Activated CD4-positive, alpha-beta T cell treated with anti-CD3 and anti-CD28 coated beads for 36 hours (primary cell): ENCODE results near the gene MTHFD2. TPM values are rescaled to one million over a fixed set of nuclear protein-coding genes. Genes with fewer than 3 reads are reported as not detected.

Source experiments
- ATAC-seq: fragments of 200-7000 bp; cut with Tn5 transposase; one replicate; pipeline ENCODE4 v1.10.0; 2021; ENCODE audit warnings: mild to moderate bottlenecking, moderate library complexity
- CTCF ChIA-PET: fragments of 350-600 bp; sonication (Branson Sonifier 250); formaldehyde crosslinking; loops from one replicate; lab custom pipeline; 2021; ENCODE audit warnings: antibody characterized with exemption; lab: Charles Lee
- POLR2A ChIA-PET: fragments of 350-600 bp; sonication (Branson Sonifier 250); formaldehyde crosslinking; loops from one replicate; lab custom pipeline; 2021; ENCODE audit warnings: antibody characterized with exemption, inconsistent platforms; lab: Charles Lee
- DNase-seq: peaks from one replicate; pipeline ENCODE4 v3.0.0-alpha.2; 2020
- H3K27ac Mint-ChIP-seq: one replicate; pipeline ENCODE4 v1.8.0; 2021; ENCODE audit warnings: mixed read lengths
- H3K27me3 Mint-ChIP-seq: one replicate; pipeline ENCODE4 v1.8.0; 2021; ENCODE audit warnings: mixed read lengths
- H3K36me3 Mint-ChIP-seq: one replicate; pipeline ENCODE4 v1.8.0; 2021; ENCODE audit warnings: low read depth, mixed read lengths
- H3K4me1 Mint-ChIP-seq: one replicate; pipeline ENCODE4 v1.8.0; 2021; ENCODE audit warnings: mixed read lengths
- H3K4me3 Mint-ChIP-seq: one replicate; pipeline ENCODE4 v1.8.0; 2021; ENCODE audit warnings: mild to moderate bottlenecking, moderate library complexity, mixed read lengths
- H3K9me3 Mint-ChIP-seq: one replicate; pipeline ENCODE4 v1.8.0; 2021; ENCODE audit warnings: low read depth, mixed read lengths
- intact Hi-C, 2 experiments: fragments of 100-400 bp; cut with DNase I in 1 of 2; cut with micrococcal nuclease in 1 of 2; formaldehyde crosslinking; loops; one replicate each; pipeline versions ENCODE4 v1.14.2 to v1.15.1; 2022 to 2024; cut with DNase I, micrococcal nuclease
- total RNA-seq, 2 experiments: library from RNA; stranded (reverse); gene quantifications; one replicate each; pipeline ENCODE4 v1.2.3, GENCODE V29; 2021

Gene MTHFD2
- total RNA-seq, 2 experiments from 2014 or later, result 411 to 453 TPM

GRCh38 chr2:74194799-74195198 is 3.6 kb upstream of the MTHFD2 start:
- H3K27ac Mint-ChIP-seq, result no peak overlapping the region
- peaks cover 13% of the 10 kb centered on the region for H3K4me1 Mint-ChIP-seq
- no peak for ATAC-seq
- no peak for DNase-seq
- CTCF ChIA-PET, result no interaction called here
- H3K9me3 Mint-ChIP-seq, result no peaks in the 10 kb centered on the region
- POLR2A ChIA-PET, result no interaction called here
- H3K4me3 Mint-ChIP-seq, result no peak overlapping the region
- H3K27me3 Mint-ChIP-seq, result peaks cover 3% of the 10 kb centered on the region
- intact Hi-C loops, result loop anchor here (5.0 kb wide), 2 partner anchors 267 to 643 kb away; partner anchors contain the start of gene DGUOK (in 1 of the 2)
- H3K36me3 Mint-ChIP-seq, result peaks cover 11% of the 10 kb centered on the region

DNA sequence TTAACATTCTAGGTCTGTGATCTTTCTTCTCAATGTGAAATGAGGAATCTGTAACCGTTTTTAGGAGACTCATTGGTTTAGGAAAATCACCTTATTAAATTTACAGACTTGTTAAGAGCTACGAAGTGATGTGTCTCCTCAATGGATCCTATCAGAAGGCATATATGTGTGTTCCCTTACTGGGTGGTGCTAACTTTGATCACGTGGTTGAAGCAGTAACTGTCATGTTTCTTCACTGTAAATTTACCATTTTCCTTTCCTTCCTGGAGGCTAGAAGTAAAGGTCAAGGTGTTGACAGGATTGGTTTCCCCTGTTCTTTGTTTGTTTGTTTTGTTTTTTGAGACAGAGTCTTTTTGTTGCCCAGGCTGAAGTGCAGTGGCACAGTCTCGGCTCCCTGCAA is 1.4 kb upstream of the MTHFD2 start:
- Mint-ChIP-seq H3K4me1 (peaks cover 29% of the 10 kb centered on the region), H3K36me3 (peaks cover 31% of the 10 kb centered on the region), H3K4me3 (no peak overlapping the region), H3K9me3 (no peaks in the 10 kb centered on the region), H3K27ac (peak overlapping the region; percentile 31), H3K27me3 (peaks cover 2% of the 10 kb centered on the region)
- intact Hi-C loops, result loop anchor here (5.0 kb wide), 2 partner anchors 270 to 640 kb away; partner anchors contain the start of gene DGUOK (in 1 of the 2)
- ATAC-seq (no peak), DNase-seq (no peak)
- ChIA-PET CTCF (interaction anchor here (0.6 to 1.1 kb wide), 4 partner anchors 15 to 139 kb away, joined by 3 to 6 read pairs (median 5); partner anchors contain the start of gene MOB1A), POLR2A (interaction anchor here (1.0 kb wide), 1 partner anchor 18 kb away, joined by 5 read pairs; the partner anchor contains the start of gene MOB1A)

DNA sequence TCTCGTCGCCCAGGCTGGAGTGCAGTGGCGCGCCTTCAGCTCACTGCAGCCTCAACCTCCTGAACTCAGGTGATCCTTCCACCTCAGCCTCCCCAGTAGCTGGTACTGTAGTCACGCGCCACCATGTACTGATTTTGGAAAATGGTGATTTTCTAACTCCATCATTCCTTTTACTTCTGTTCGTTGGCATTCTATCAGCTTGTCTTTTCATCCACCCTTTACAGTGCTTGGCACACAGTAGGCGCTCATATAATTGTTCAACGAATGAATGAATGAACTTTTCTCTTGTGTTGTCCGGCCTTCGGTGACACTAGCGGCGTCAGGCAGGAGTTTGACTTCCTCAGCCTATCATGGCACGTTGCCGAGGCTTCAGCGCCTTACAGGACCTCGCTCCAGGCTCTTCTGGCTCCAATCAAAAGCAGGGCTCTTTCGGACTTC is 373 bp upstream of the MTHFD2 start:
- ChIA-PET POLR2A (interaction anchor here (1.5 to 2.6 kb wide), 2 partner anchors 20 to 51 kb away, joined by 3 to 32 read pairs; partner anchors contain the start of gene MOB1A), CTCF (interaction anchor here (1.1 to 3.6 kb wide), 2 partner anchors 19 to 260 kb away, joined by 3 to 19 read pairs; partner anchors contain the start of genes MOB1A and WBP1)
- Mint-ChIP-seq H3K36me3 (peaks cover 40% of the 10 kb centered on the region), H3K9me3 (no peaks in the 10 kb centered on the region), H3K4me3 (peak overlapping the region; percentile 100), H3K27ac (peak overlapping the region; percentile 100), H3K4me1 (peaks cover 36% of the 10 kb centered on the region), H3K27me3 (no peaks in the 10 kb centered on the region)
- no peak for ATAC-seq
- intact Hi-C loops, result loop anchor here (1.0 to 5.0 kb wide), 9 partner anchors 20 to 965 kb away; partner anchors contain the start of genes DGUOK (in 2 of the 2), MOB1A (in 2 of the 2), PRADC1 (in 1 of the 2) and TET3 (in 1 of the 2)
- DNase-seq, result no peak

- no peak for ATAC-seq
- H3K27ac Mint-ChIP-seq, result peak overlapping the region; percentile 100
- peaks cover 46% of the 10 kb centered on the region for H3K4me1 Mint-ChIP-seq
- ChIA-PET CTCF (interaction anchor here (0.6 to 3.6 kb wide), 13 partner anchors 11 to 371 kb away, joined by 3 to 19 read pairs (median 3); partner anchors contain the start of genes BOLA3, MOB1A, STAMBP and WBP1), POLR2A (interaction anchor here (0.7 to 2.6 kb wide), 10 partner anchors 8 to 259 kb away, joined by 3 to 32 read pairs (median 4); partner anchors contain the start of genes MOB1A and WBP1)
- no peaks in the 10 kb centered on the region for H3K9me3 Mint-ChIP-seq
- H3K27me3 Mint-ChIP-seq, result no peaks in the 10 kb centered on the region
- intact Hi-C loops, result loop anchor here (1.0 to 5.0 kb wide), 6 partner anchors 50 to 638 kb away; partner anchors contain the start of genes DGUOK (in 1 of the 2) and TPRKB (in 1 of the 2)
- peaks cover 52% of the 10 kb centered on the region for H3K36me3 Mint-ChIP-seq
- peak overlapping the region; percentile 100 for H3K4me3 Mint-ChIP-seq
- DNase-seq, result peak; percentile 33
Observed at GRCh38 chr2:74199275-74199701, 873 bp downstream of the MTHFD2 start.

DNA sequence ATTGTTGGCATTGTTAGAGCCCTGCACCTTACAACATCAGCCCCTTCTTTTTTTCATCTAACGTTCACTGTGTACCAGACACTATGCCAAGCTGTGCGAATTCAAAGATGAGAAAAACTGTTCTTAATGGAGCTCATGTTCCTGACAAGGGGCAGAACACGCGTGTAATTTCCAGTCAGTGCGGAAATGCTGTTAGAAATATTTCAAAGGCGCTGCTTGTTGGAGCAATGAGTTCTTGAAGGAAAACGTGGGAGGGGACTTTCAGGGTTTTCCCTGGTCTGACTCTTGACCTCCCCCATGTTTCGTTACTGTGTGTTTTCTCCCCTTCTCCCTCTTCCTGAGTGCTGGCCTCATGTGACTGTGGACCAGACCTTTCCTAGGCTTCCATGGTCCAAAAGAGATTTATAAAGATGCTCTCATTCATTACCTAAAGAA is 1.5 kb downstream of the MTHFD2 start:
- no peaks in the 10 kb centered on the region for H3K9me3 Mint-ChIP-seq
- peaks cover 52% of the 10 kb centered on the region for H3K4me1 Mint-ChIP-seq
- no peaks in the 10 kb centered on the region for H3K27me3 Mint-ChIP-seq
- intact Hi-C loops, result loop anchor here (1.0 to 5.0 kb wide), 8 partner anchors 33 to 637 kb away; partner anchors contain the start of genes DGUOK (in 1 of the 2) and TPRKB (in 1 of the 2)
- peaks cover 57% of the 10 kb centered on the region for H3K36me3 Mint-ChIP-seq
- ChIA-PET POLR2A (interaction anchor here (0.6 to 2.6 kb wide), 11 partner anchors 9 to 463 kb away, joined by 3 to 32 read pairs (median 4); partner anchors contain the start of genes MOB1A, TPRKB and WBP1), CTCF (interaction anchor here (0.6 to 3.6 kb wide), 7 partner anchors 21 to 195 kb away, joined by 3 to 19 read pairs (median 5); partner anchors contain the start of genes BOLA3 and MOB1A)
- DNase-seq (peak; percentile 60), ATAC-seq (no peak)
- peak overlapping the region; percentile 100 for H3K4me3 Mint-ChIP-seq
- peak overlapping the region; percentile 100 for H3K27ac Mint-ChIP-seq

DNA sequence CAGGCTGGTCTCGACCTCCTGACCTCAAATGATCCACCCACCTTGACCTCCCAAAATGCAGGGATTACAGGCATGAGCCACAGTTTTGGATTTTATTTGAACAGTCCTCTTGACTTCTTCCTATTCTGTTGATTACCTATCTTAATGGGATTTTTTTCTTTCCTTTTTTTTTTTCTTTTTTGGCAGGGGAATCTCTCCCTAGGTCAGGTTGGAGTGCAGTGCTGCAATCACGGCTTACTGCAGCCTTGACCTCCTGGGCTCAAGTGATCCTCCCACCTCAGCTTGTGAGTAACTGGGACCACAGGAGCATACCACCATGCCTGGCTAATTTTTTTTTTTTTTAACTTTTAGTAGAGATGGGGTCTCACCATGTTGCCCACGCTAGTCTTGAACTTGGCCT is 2.8 kb downstream of the MTHFD2 start:
- POLR2A ChIA-PET, result interaction anchor here (1.0 kb wide), 1 partner anchor 20 kb away, joined by 3 read pairs; no protein-coding TSS in a partner anchor
- no peaks in the 10 kb centered on the region for H3K27me3 Mint-ChIP-seq

GRCh38 chr2:74201596-74201995 is 3.2 kb downstream of the MTHFD2 start:
- no peak for DNase-seq
- POLR2A ChIA-PET, result no interaction called here
- Mint-ChIP-seq H3K27ac (peak overlapping the region; percentile 100), H3K4me3 (peak overlapping the region; percentile 100), H3K9me3 (no peaks in the 10 kb centered on the region), H3K4me1 (peaks cover 69% of the 10 kb centered on the region), H3K36me3 (peaks cover 75% of the 10 kb centered on the region), H3K27me3 (no peaks in the 10 kb centered on the region)
- intact Hi-C loops, result loop anchor here in 1 of 2 experiments (5.0 kb wide), 2 partner anchors 34 to 369 kb away; no protein-coding TSS in a partner anchor
- ATAC-seq, result no peak
- CTCF ChIA-PET, result interaction anchor here (0.8 to 3.5 kb wide), 2 partner anchors 10 to 54 kb away, joined by 3 to 18 read pairs; partner anchors contain the start of gene BOLA3

More for the DNA sequence above, 2.8 kb downstream of the MTHFD2 start:
- H3K4me3 Mint-ChIP-seq, result peak overlapping the region; percentile 100
- no peaks in the 10 kb centered on the region for H3K9me3 Mint-ChIP-seq
- CTCF ChIA-PET, result interaction anchor here (0.8 to 3.6 kb wide), 3 partner anchors 10 to 54 kb away, joined by 3 to 19 read pairs (median 18); partner anchors contain the start of genes BOLA3 and MOB1A
- DNase-seq (no peak), ATAC-seq (no peak)
- intact Hi-C loops, result loop anchor here in 1 of 2 experiments (5.0 kb wide), 2 partner anchors 34 to 369 kb away; no protein-coding TSS in a partner anchor
- peak overlapping the region; percentile 100 for H3K27ac Mint-ChIP-seq
- peaks cover 65% of the 10 kb centered on the region for H3K4me1 Mint-ChIP-seq
- peaks cover 71% of the 10 kb centered on the region for H3K36me3 Mint-ChIP-seq

DNA sequence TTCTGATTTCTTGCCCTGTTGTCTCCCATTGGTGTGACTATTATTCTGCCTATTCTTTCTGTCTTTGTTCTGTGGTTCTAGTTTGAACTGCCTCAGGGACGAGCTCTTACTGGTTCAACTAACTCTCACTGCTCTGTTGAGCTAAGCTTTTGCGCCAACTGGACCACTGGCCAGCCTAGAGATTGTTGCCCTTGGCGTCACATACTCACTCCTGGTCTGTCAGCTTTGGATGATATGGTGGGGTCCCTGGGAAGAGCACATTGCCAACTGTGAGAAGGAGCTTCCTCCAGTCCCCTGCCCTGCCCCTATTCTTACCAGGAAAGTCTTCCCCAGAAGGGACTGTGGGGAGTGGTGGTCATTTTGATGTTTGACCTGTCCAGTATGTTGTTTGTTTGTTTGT is 6.0 kb downstream of the MTHFD2 start:
- Mint-ChIP-seq H3K27me3 (no peaks in the 10 kb centered on the region), H3K9me3 (no peaks in the 10 kb centered on the region), H3K4me3 (no peak overlapping the region), H3K36me3 (peaks cover 91% of the 10 kb centered on the region), H3K27ac (peak overlapping the region; percentile 74), H3K4me1 (peaks cover 73% of the 10 kb centered on the region)
- ChIA-PET CTCF (interaction anchor here (0.7 to 1.3 kb wide), 3 partner anchors 26 to 380 kb away, joined by 3 to 6 read pairs (median 3); partner anchors contain the start of gene MOB1A), POLR2A (interaction anchor here (1.1 kb wide), 1 partner anchor 26 kb away, joined by 3 read pairs; the partner anchor contains the start of gene MOB1A)
- no peak for DNase-seq
- intact Hi-C loops, result loop anchor here in 1 of 2 experiments (5.0 kb wide), 2 partner anchors 37 to 372 kb away; no protein-coding TSS in a partner anchor
- ATAC-seq, result no peak

DNA sequence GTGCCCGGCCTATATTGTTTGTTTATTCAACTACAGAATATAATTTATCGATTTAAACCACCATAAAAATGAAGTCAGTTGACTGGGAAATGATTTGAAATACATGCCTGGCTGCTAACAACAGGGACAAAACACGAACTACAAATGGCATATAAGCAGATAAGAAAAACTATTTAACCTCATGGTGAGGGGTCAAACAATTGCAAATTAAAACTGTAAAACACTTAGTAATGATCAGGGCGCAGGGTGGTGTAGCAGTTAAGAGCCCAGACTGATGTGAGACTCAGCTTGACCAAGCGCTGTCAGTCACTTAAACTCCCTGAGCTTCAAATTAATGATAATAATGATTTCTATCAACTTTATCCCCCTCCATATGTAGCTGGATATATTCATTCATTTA is 6.7 kb downstream of the MTHFD2 start:
- intact Hi-C loops, result loop anchor here in 1 of 2 experiments (5.0 kb wide), 1 partner anchor 33 kb away; no protein-coding TSS in a partner anchor
- no peaks in the 10 kb centered on the region for H3K9me3 Mint-ChIP-seq

GRCh38 chr2:74205596-74205995 is 7.2 kb downstream of the MTHFD2 start:
- DNase-seq (peak; percentile 56), ATAC-seq (peak; percentile 57)
- ChIA-PET CTCF (interaction anchor here (1.1 to 1.2 kb wide), 2 partner anchors 27 to 385 kb away, joined by 3 to 5 read pairs; partner anchors contain the start of gene MOB1A), POLR2A (interaction anchor here (0.6 to 2.1 kb wide), 4 partner anchors 11 to 377 kb away, joined by 3 to 7 read pairs (median 4); partner anchors contain the start of genes MOB1A and STAMBP)
- peaks cover 89% of the 10 kb centered on the region for H3K36me3 Mint-ChIP-seq
- no peaks in the 10 kb centered on the region for H3K9me3 Mint-ChIP-seq
- peak overlapping the region; percentile 94 for H3K27ac Mint-ChIP-seq
- peak overlapping the region; percentile 61 for H3K4me3 Mint-ChIP-seq
- intact Hi-C loops, result loop anchor here in 1 of 2 experiments (5.0 kb wide), 1 partner anchor 33 kb away; no protein-coding TSS in a partner anchor
- peaks cover 71% of the 10 kb centered on the region for H3K4me1 Mint-ChIP-seq
- H3K27me3 Mint-ChIP-seq, result no peaks in the 10 kb centered on the region

More for the DNA sequence above, 6.7 kb downstream of the MTHFD2 start:
- Mint-ChIP-seq H3K4me3 (peak overlapping the region; percentile 61), H3K27ac (peak overlapping the region; percentile 94), H3K27me3 (no peaks in the 10 kb centered on the region), H3K36me3 (peaks cover 90% of the 10 kb centered on the region), H3K4me1 (peaks cover 74% of the 10 kb centered on the region)
- ATAC-seq, result no peak
- CTCF ChIA-PET, result interaction anchor here (0.7 to 1.3 kb wide), 3 partner anchors 27 to 381 kb away, joined by 3 to 6 read pairs (median 3); partner anchors contain the start of gene MOB1A
- POLR2A ChIA-PET, result interaction anchor here (0.6 to 2.1 kb wide), 4 partner anchors 11 to 39 kb away, joined by 3 to 7 read pairs (median 4); partner anchors contain the start of gene MOB1A
- no peak for DNase-seq
